ENCODE measurements around the gene DHH.

DNA sequence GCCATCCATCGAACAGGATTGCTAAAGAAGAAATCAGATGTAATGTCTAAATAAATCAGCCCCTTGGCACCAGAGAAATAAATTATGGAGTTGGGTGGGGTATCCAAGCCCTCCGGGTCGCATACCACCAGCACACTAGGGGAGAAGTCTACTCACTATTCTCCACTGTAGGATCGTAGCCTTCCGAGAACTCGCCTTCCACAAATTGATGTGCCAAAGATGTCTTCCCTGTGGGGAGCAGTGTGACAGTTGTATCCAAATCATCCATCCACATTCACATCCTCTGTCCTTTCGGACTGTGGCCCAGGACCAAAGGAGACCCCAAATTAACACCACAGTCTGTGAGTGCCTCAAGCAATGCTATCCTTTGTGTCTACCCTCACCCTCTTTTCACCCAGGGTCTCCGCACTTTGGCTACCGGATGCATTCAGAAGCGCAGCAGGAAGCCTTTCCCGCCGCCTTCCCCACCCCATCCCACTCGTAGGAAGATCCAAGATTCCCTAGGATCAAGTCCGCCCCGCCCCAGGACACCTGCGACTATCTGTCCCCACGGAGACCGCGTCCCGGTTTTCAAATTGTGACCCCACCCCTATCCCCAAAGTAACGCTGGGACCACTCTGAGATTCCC lies 25.6 kb downstream of the DHH start:
- no peak for TF ChIP-seq RAD21 (IDR thresholded peaks at IDR 0.05; ENCODE audit: low read depth)
- TF ChIP-seq TCF12 (IDR thresholded peaks at IDR 0.05; ENCODE audit: low read depth), result no peak
- TF ChIP-seq TAF1 (IDR thresholded peaks at IDR 0.05; ENCODE audit: low read depth), result no peak
- TF ChIP-seq CREB1 (IDR thresholded peaks at IDR 0.05; ENCODE audit: low read depth), result no peak
- TF ChIP-seq, protein P1, sequence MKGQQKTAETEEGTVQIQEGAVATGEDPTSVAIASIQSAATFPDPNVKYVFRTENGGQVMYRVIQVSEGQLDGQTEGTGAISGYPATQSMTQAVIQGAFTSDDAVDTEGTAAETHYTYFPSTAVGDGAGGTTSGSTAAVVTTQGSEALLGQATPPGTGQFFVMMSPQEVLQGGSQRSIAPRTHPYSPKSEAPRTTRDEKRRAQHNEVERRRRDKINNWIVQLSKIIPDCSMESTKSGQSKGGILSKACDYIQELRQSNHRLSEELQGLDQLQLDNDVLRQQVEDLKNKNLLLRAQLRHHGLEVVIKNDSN (IDR thresholded peaks at IDR 0.05), result no peak
- TF ChIP-seq EGR1 (IDR thresholded peaks at IDR 0.05), result no peak
- TF ChIP-seq, protein P2, sequence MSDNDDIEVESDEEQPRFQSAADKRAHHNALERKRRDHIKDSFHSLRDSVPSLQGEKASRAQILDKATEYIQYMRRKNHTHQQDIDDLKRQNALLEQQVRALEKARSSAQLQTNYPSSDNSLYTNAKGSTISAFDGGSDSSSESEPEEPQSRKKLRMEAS (IDR thresholded peaks at IDR 0.05), result no peak
- TF ChIP-seq EP300 (IDR thresholded peaks at IDR 0.05; ENCODE audit: borderline replicate concordance), result no peak
- TF ChIP-seq, protein P3, sequence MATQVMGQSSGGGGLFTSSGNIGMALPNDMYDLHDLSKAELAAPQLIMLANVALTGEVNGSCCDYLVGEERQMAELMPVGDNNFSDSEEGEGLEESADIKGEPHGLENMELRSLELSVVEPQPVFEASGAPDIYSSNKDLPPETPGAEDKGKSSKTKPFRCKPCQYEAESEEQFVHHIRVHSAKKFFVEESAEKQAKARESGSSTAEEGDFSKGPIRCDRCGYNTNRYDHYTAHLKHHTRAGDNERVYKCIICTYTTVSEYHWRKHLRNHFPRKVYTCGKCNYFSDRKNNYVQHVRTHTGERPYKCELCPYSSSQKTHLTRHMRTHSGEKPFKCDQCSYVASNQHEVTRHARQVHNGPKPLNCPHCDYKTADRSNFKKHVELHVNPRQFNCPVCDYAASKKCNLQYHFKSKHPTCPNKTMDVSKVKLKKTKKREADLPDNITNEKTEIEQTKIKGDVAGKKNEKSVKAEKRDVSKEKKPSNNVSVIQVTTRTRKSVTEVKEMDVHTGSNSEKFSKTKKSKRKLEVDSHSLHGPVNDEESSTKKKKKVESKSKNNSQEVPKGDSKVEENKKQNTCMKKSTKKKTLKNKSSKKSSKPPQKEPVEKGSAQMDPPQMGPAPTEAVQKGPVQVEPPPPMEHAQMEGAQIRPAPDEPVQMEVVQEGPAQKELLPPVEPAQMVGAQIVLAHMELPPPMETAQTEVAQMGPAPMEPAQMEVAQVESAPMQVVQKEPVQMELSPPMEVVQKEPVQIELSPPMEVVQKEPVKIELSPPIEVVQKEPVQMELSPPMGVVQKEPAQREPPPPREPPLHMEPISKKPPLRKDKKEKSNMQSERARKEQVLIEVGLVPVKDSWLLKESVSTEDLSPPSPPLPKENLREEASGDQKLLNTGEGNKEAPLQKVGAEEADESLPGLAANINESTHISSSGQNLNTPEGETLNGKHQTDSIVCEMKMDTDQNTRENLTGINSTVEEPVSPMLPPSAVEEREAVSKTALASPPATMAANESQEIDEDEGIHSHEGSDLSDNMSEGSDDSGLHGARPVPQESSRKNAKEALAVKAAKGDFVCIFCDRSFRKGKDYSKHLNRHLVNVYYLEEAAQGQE (IDR thresholded peaks at IDR 0.05; ENCODE audit: low read depth), result no peak
- TF ChIP-seq ZBTB7A (IDR thresholded peaks at IDR 0.05; ENCODE audit: low read depth), result no peak
- TF ChIP-seq FOXM1 (IDR thresholded peaks at IDR 0.05; ENCODE audit: borderline replicate concordance, low read depth), result no peak
- TF ChIP-seq YY1 (IDR thresholded peaks at IDR 0.05; ENCODE audit: low read depth), result no peak
- no peak for TF ChIP-seq CEBPB (IDR thresholded peaks at IDR 0.05)
- no peak for TF ChIP-seq TEAD4 (IDR thresholded peaks at IDR 0.05)

Measured in Ishikawa (cell line).